Cardiac muscle cell (in vitro differentiated cells and primary cell): ENCODE measurements around the gene PTPRB. TPM values are rescaled to one million over a fixed set of nuclear protein-coding genes. Genes with fewer than 3 reads are reported as not detected.

Experiments used
- DNase-seq, 2 donors: peaks; one replicate each; pipeline versions ENCODE4 v3.0.0 to v3.0.0-alpha.2; 2010 to 2017; ENCODE audit warnings: low read depth in 1 of 2, low spot score in 1 of 2
- H3K27ac ChIP-seq: fragments of 200-600 bp; sonication (generic); 2 replicates; pipeline ENCODE4 v1.5.1; 2016
- H3K27me3 ChIP-seq: fragments of 200-600 bp; sonication (generic); 2 replicates; pipeline ENCODE4 v1.6.0; 2016; ENCODE audit warnings: control low read depth
- H3K36me3 ChIP-seq: fragments of 200-600 bp; sonication (generic); 2 replicates; pipeline ENCODE4 v1.5.1; 2016; ENCODE audit warnings: control low read depth
- H3K4me1 ChIP-seq: fragments of 200-600 bp; sonication (generic); 2 replicates; pipeline ENCODE4 v1.8.1; 2017; ENCODE audit warnings: low read depth, mild to moderate bottlenecking, mixed run types
- H3K4me3 ChIP-seq: fragments of 200-600 bp; sonication (generic); 2 replicates; pipeline ENCODE4 v1.5.1; 2016; ENCODE audit warnings: mild to moderate bottlenecking
- H3K9me3 ChIP-seq: fragments of 200-600 bp; sonication (generic); 2 replicates; pipeline ENCODE4 v1.5.1; 2017; ENCODE audit warnings: low read depth, mild to moderate bottlenecking, control low read depth
- CTCF ChIP-seq: IDR thresholded peaks from 2 replicates; pipeline ENCODE4 v1.5.1; 2012; ENCODE audit warnings: low read depth, mild to moderate bottlenecking, low read length
- polyA plus RNA-seq: library from polyadenylated mRNA; unstranded; fragments of >200 nt; fragmentation: Nextera tagmentation; extraction: Ambion mirVana; gene quantifications from 2 replicates; pipeline ENCODE4 v1.2.1, GENCODE V29; 2016
- total RNA-seq: library from RNA; depleted of rRNA; stranded (reverse); fragments of >200 nt; gene quantifications from 2 replicates; pipeline ENCODE4 v1.2.3, GENCODE V29; 2016

Gene PTPRB
- total and polyA plus RNA-seq, 2 experiments from 2014 or later: 0.21 to 0.31 TPM

- Histone ChIP-seq H3K36me3 (no peaks in the 10 kb centered on the region), H3K27me3 (no peaks in the 10 kb centered on the region), H3K27ac (no peak overlapping the region), H3K4me1 (no peaks in the 10 kb centered on the region), H3K4me3 (no peak overlapping the region), H3K9me3 (no peaks in the 10 kb centered on the region)
- no peak for TF ChIP-seq CTCF
- DNase-seq: no peak
Observed at GRCh38 chr12:70466753-70467152, 170.5 kb downstream of the PTPRB start.
